Astrocyte (in vitro differentiated cells and primary cell): ENCODE results near the gene ZFYVE28. TPM values are rescaled to one million over a fixed set of nuclear protein-coding genes. Genes with fewer than 3 reads are reported as not detected.

Experiments
- DNase-seq: peaks from one replicate; pipeline ENCODE4 v3.0.0-alpha.2; 2010; ENCODE audit warnings: low read depth
- FAIRE-seq: peaks from 2 replicates; lab custom pipeline; 2011; peaks lifted over from hg19 to GRCh38; lab: Jason Lieb, UNC
- H2AFZ ChIP-seq: 2 replicates; pipeline ENCODE4 v1.6.0; 2012; ENCODE audit warnings: low read depth, low read length, inconsistent platforms
- H3K27ac ChIP-seq: 2 replicates; pipeline ENCODE4 v1.5.1; 2011; ENCODE audit warnings: low read depth, low read length, inconsistent platforms
- H3K27me3 ChIP-seq: 2 replicates; pipeline ENCODE4 v1.6.0; 2011; ENCODE audit warnings: low read length, inconsistent platforms; ENCODE audit not compliant: insufficient read depth
- H3K36me3 ChIP-seq: 2 replicates; pipeline ENCODE4 v1.5.1; 2011; ENCODE audit warnings: low read length, inconsistent platforms; ENCODE audit not compliant: insufficient read depth
- H3K4me1 ChIP-seq: 2 replicates; pipeline ENCODE4 v1.5.1; 2011; ENCODE audit warnings: low read length, inconsistent platforms; ENCODE audit not compliant: insufficient read depth
- H3K4me2 ChIP-seq: 2 replicates; pipeline ENCODE4 v1.6.0; 2012; ENCODE audit warnings: low read length, inconsistent platforms
- H3K4me3 ChIP-seq: 2 replicates; pipeline ENCODE4 v1.5.1; 2011; ENCODE audit warnings: low read depth, mild to moderate bottlenecking, low read length, inconsistent platforms; ENCODE audit not compliant: insufficient read depth
- H3K79me2 ChIP-seq: 2 replicates; pipeline ENCODE4 v1.6.0; 2012; ENCODE audit warnings: mild to moderate bottlenecking, low read length, inconsistent platforms; ENCODE audit not compliant: insufficient read depth
- H3K9ac ChIP-seq: 2 replicates; pipeline ENCODE4 v1.6.0; 2012; ENCODE audit warnings: mild to moderate bottlenecking, low read length, inconsistent platforms
- H3K9me3 ChIP-seq: 2 replicates; pipeline ENCODE4 v1.5.1; 2012; ENCODE audit warnings: low read depth, mild to moderate bottlenecking, low read length, inconsistent platforms; ENCODE audit not compliant: insufficient read depth
- H4K20me1 ChIP-seq: 2 replicates; pipeline ENCODE4 v1.6.0; 2012; ENCODE audit warnings: low read length, inconsistent platforms; ENCODE audit not compliant: insufficient read depth
- H3K27ac Mint-ChIP-seq: one replicate; pipeline ENCODE4 v1.8.0; 2021; ENCODE audit warnings: mild to moderate bottlenecking, mixed read lengths; ENCODE audit not compliant: unreplicated experiment
- H3K27me3 Mint-ChIP-seq: one replicate; pipeline ENCODE4 v1.8.0; 2021; ENCODE audit warnings: low read depth, mixed read lengths; ENCODE audit not compliant: unreplicated experiment
- H3K36me3 Mint-ChIP-seq: one replicate; pipeline ENCODE4 v1.8.0; 2021; ENCODE audit warnings: low read depth, mixed read lengths; ENCODE audit not compliant: unreplicated experiment
- H3K4me1 Mint-ChIP-seq: one replicate; pipeline ENCODE4 v1.8.0; 2021; ENCODE audit warnings: low read depth, mixed read lengths; ENCODE audit not compliant: unreplicated experiment
- H3K4me3 Mint-ChIP-seq: one replicate; pipeline ENCODE4 v1.8.0; 2021; ENCODE audit warnings: mild to moderate bottlenecking, moderate library complexity, mixed read lengths; ENCODE audit not compliant: unreplicated experiment
- H3K9me3 Mint-ChIP-seq: one replicate; pipeline ENCODE4 v1.8.0; 2021; ENCODE audit warnings: mild to moderate bottlenecking, mixed read lengths; ENCODE audit not compliant: unreplicated experiment
- CTCF ChIP-seq: IDR thresholded peaks from 2 replicates; pipeline ENCODE4 v1.5.1; 2011; ENCODE audit warnings: low read depth, mild to moderate bottlenecking, inconsistent platforms, low read length, moderate library complexity; ENCODE audit not compliant: insufficient read depth
- EZH2 ChIP-seq: IDR thresholded peaks from 2 replicates; pipeline ENCODE4 v1.6.1; 2012; ENCODE audit warnings: mild to moderate bottlenecking, low read length, inconsistent platforms; ENCODE audit not compliant: insufficient read depth
- total RNA-seq: library from RNA; stranded (reverse); gene quantifications from 2 replicates; pipeline ENCODE4 v1.2.1, GENCODE V29; 2021

ZFYVE28 gene
- total RNA-seq, 1 donor from 2014 or later: 0.68 TPM

GRCh38 chr4:2265113-2266110, 153.0 kb downstream of the ZFYVE28 start:
- no peaks in the 10 kb centered on the region for H3K9me3 Mint-ChIP-seq
- no peaks in the 10 kb centered on the region for H3K9me3 ChIP-seq
- no peaks in the 10 kb centered on the region for H3K36me3 Mint-ChIP-seq
- H3K36me3 ChIP-seq: no peaks in the 10 kb centered on the region
- H3K79me2 ChIP-seq: peaks cover 9% of the 10 kb centered on the region
- TF ChIP-seq CTCF (no peak), EZH2 (no peak)
- H3K9ac ChIP-seq: no peak overlapping the region
- peaks cover under 1% of the 10 kb centered on the region for H3K4me1 Mint-ChIP-seq
- H4K20me1 ChIP-seq: peaks cover 8% of the 10 kb centered on the region
- no peak overlapping the region for H3K4me2 ChIP-seq
- no peak overlapping the region for H3K4me3 ChIP-seq
- no peak overlapping the region for H3K27ac ChIP-seq
- H3K27me3 Mint-ChIP-seq: peaks cover 21% of the 10 kb centered on the region
- H3K27ac Mint-ChIP-seq: no peak overlapping the region
- no peak for DNase-seq
- no peak for FAIRE-seq
- no peak overlapping the region for H3K4me3 Mint-ChIP-seq
- peaks cover 10% of the 10 kb centered on the region for H3K4me1 ChIP-seq
- no peaks in the 10 kb centered on the region for H3K27me3 ChIP-seq
- no peak overlapping the region for H2AFZ ChIP-seq

- Histone ChIP-seq H3K4me1 (peaks cover 12% of the 10 kb centered on the region), H3K36me3 (no peaks in the 10 kb centered on the region), H3K4me3 (no peak overlapping the region), H3K4me2 (no peak overlapping the region), H3K27ac (no peak overlapping the region), H3K9ac (no peak overlapping the region), H3K79me2 (peaks cover 17% of the 10 kb centered on the region), H3K27me3 (no peaks in the 10 kb centered on the region), H2AFZ (no peak overlapping the region), H3K9me3 (no peaks in the 10 kb centered on the region), H4K20me1 (peaks cover 16% of the 10 kb centered on the region)
- Mint-ChIP-seq H3K27ac (no peak overlapping the region), H3K4me3 (no peak overlapping the region), H3K4me1 (peaks cover 3% of the 10 kb centered on the region), H3K36me3 (no peaks in the 10 kb centered on the region), H3K9me3 (no peaks in the 10 kb centered on the region), H3K27me3 (peaks cover 19% of the 10 kb centered on the region)
- DNase-seq (no peak), FAIRE-seq (no peak)
- TF ChIP-seq EZH2 (no peak), CTCF (no peak)
Observed at GRCh38 chr4:2264481-2265041, 153.9 kb downstream of the ZFYVE28 start.
